Skeletal muscle tissue (tissue), 4 donors: ENCODE results near the gene QRFP. TPM values are rescaled to one million over a fixed set of nuclear protein-coding genes. Genes with fewer than 3 reads are reported as not detected.
A peak's percentile ranks its signal among the peaks of the same experiment; 100 is the strongest.

Source experiments
- H3K27ac ChIP-seq: one replicate; pipeline ENCODE4 v1.7.0; 2013; ENCODE audit warnings: mild to moderate bottlenecking, low read depth, low read length, inconsistent platforms
- H3K27me3 ChIP-seq, 3 donors: one replicate each; pipeline ENCODE4 v1.7.0; 2013; ENCODE audit warnings: low read length in 3 of 3; ENCODE audit not compliant: control insufficient read depth in 3 of 3, insufficient read depth in 3 of 3
- H3K36me3 ChIP-seq, 3 donors: one replicate each; pipeline ENCODE4 v1.7.0; 2013; ENCODE audit warnings: low read length in 3 of 3; ENCODE audit not compliant: control insufficient read depth in 3 of 3, insufficient read depth in 3 of 3
- H3K4me1 ChIP-seq, 3 donors: one replicate each; pipeline ENCODE4 v1.7.0; 2013; ENCODE audit warnings: low read length in 3 of 3, mild to moderate bottlenecking in 3 of 3; ENCODE audit not compliant: control insufficient read depth in 3 of 3, insufficient read depth in 3 of 3
- H3K4me3 ChIP-seq, 3 donors: one replicate each; pipeline ENCODE4 v1.7.0; 2013; ENCODE audit warnings: low read length in 3 of 3
- H3K9ac ChIP-seq, 3 donors: one replicate each; pipeline ENCODE4 v1.7.0; 2013; ENCODE audit warnings: low read length in 3 of 3, mild to moderate bottlenecking in 3 of 3, moderate library complexity in 2 of 3, low read depth in 1 of 3
- H3K9me3 ChIP-seq, 3 donors: one replicate each; pipeline ENCODE4 v1.7.0; 2013; ENCODE audit warnings: low read length in 3 of 3; ENCODE audit not compliant: control insufficient read depth in 3 of 3
- total RNA-seq: library from RNA; depleted of rRNA; stranded (reverse); fragments of >200 nt; gene quantifications from one replicate; pipeline ENCODE4 v1.2.3, GENCODE V29; 2014
- donor health status: Osteomylitis.

QRFP gene
- total RNA-seq, 1 donor from 2014 or later: not detected

DNA sequence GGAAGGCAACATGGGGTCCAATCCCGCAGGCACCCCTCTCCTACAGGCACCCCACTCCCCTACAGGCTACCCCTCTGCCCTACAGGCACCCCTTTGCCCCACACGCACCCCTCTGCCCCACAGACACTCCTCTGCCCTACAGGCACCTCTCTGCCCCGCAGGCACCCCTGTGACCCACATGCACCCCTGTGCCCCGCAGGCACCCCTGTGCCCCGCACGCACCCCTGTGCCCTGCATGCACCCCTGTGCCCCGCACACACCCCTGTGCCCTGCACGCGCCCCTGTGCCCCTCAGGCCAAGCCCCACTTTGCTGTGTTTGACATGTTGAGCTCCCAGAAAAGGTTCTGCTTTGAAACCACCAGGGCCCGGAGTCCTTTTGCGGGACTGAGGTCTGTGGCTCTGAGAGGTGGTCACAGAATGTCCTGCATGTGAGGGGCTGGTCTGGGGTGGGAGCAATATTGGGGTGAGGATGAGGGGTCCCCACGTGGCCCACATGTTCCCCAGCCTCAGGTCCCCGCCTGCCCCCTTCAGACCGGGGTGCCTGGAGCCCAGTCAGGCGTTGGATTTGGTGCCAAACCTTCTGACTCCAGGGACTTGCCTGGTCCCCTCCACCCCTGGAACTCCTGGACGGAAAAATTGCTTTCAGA is 616 bp upstream of the QRFP start:
- no peak overlapping the region for H3K27ac ChIP-seq
- H3K4me1 ChIP-seq: peaks cover 0 to 4% (median 0%) of the 10 kb centered on the region in 3 donors
- H3K9ac ChIP-seq: no peak overlapping the region
- peaks cover 26 to 55% (median 49%) of the 10 kb centered on the region in 3 donors for H3K27me3 ChIP-seq
- H3K4me3 ChIP-seq: no peak overlapping the region
- peaks cover 3 to 10% (median 10%) of the 10 kb centered on the region in 3 donors for H3K36me3 ChIP-seq
- no peaks in the 10 kb centered on the region for H3K9me3 ChIP-seq

DNA sequence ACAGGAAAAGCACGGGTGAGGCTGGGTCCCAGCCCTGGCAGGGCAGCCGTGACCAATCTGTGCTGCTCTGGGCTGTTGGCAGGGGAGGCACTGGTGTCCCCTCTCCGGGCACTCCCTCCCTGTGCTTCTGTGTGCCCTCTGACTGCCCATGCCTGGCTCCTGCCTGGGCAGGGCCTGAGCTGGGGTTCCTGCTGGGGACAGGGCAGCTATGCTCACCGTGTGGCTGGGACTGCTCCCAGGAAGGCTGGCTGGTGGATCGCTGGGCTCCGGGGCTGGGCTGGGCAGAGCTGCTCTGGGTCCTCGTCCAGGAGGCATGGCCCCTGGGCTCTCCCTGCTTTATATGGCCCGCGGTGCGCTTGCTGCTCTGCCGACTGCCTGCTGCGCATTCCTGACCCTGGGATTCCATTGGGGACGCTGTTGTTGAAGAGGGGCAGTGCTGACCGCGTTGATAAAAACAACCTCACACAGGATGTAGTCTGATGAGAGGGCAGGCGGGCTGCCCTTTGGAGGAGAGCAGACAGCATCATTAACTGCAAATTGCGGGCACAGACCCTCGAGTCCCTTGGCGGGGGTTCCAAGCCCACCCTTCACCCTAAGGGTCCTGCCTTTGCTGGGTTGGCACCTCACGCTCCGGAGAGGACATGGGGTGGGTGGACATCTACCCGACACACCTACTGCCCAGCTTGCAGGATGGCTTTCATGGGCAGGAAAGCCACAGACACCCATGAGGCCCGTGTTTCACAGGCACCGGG is 955 bp downstream of the QRFP start:
- H3K9me3 ChIP-seq: no peaks in the 10 kb centered on the region
- H3K4me3 ChIP-seq: no peak overlapping the region
- no peak overlapping the region for H3K27ac ChIP-seq
- H3K9ac ChIP-seq: peak overlapping the region in 1 of 3 donors; percentile 40
- H3K4me1 ChIP-seq: peaks cover 0 to 6% (median 0%) of the 10 kb centered on the region in 3 donors
- peaks cover 12 to 39% (median 34%) of the 10 kb centered on the region in 3 donors for H3K27me3 ChIP-seq
- peaks cover 6 to 18% (median 13%) of the 10 kb centered on the region in 3 donors for H3K36me3 ChIP-seq

DNA sequence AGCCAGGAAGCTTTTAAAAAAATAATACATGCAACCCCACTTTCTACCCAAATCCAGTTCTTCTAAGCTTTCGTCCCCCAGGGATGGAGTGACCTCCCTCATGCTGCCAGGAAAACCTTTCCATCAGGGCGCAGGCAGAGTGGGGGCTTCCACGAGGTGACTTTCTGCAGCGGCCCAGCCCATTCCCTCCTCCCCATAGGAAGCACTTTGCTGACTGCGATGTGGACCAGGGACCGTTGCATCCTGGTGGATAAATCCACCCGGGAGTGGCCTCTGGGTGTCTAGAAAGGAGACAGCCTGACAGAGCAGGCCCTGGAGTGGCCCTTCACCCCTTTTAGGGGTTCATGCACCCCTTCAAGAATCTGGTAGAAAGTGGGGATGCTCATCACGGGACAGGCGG is 1.6 kb downstream of the QRFP start:
- peak overlapping the region in 1 of 3 donors; percentile 40 for H3K9ac ChIP-seq
- peaks cover 0 to 6% (median 0%) of the 10 kb centered on the region in 3 donors for H3K4me1 ChIP-seq
- peaks cover 9 to 33% (median 29%) of the 10 kb centered on the region in 3 donors for H3K27me3 ChIP-seq
- no peaks in the 10 kb centered on the region for H3K9me3 ChIP-seq
- H3K36me3 ChIP-seq: peaks cover 11 to 23% (median 16%) of the 10 kb centered on the region in 3 donors
- no peak overlapping the region for H3K4me3 ChIP-seq
- no peak overlapping the region for H3K27ac ChIP-seq

DNA sequence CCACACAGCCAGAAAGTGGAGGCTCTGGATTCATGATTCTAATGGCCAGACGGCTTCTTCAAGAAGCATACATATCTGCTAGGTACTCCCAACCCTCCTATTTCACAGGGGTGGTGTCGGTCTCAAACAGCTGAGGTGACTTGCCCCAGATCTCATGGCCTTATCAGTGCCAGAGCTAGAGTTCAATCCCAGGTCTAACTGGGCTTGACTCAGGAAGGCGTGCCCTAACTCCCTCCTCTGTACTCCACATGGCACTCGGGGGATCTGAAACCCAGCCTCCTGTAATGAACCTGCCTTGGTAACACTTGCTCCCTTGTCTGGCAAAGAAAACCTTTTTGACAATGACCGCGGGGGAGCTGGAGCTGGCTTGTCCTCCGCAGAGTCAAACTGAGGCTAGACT is 2.1 kb downstream of the QRFP start:
- no peak overlapping the region for H3K27ac ChIP-seq
- peaks cover 13 to 25% (median 19%) of the 10 kb centered on the region in 3 donors for H3K36me3 ChIP-seq
- H3K9ac ChIP-seq: no peak overlapping the region
- H3K4me1 ChIP-seq: peaks cover 0 to 6% (median 0%) of the 10 kb centered on the region in 3 donors
- H3K4me3 ChIP-seq: no peak overlapping the region
- H3K9me3 ChIP-seq: no peaks in the 10 kb centered on the region
- H3K27me3 ChIP-seq: peaks cover 9 to 28% (median 24%) of the 10 kb centered on the region in 3 donors

- Histone ChIP-seq H3K36me3 (peaks cover 16 to 30% (median 21%) of the 10 kb centered on the region in 3 donors), H3K27me3 (peaks cover 9 to 26% (median 22%) of the 10 kb centered on the region in 3 donors), H3K9ac (peak overlapping the region in 1 of 3 donors; percentile 16), H3K4me1 (peaks cover 0 to 6% (median 0%) of the 10 kb centered on the region in 3 donors), H3K4me3 (no peak overlapping the region), H3K27ac (no peak overlapping the region), H3K9me3 (no peaks in the 10 kb centered on the region)
These were observed 3.1 kb downstream of the QRFP start for GRCh38 chr9:130893341-130894101.

GRCh38 chr9:130892477-130893304 is 3.9 kb downstream of the QRFP start:
- Histone ChIP-seq H3K9ac (no peak overlapping the region), H3K4me3 (no peak overlapping the region)

DNA sequence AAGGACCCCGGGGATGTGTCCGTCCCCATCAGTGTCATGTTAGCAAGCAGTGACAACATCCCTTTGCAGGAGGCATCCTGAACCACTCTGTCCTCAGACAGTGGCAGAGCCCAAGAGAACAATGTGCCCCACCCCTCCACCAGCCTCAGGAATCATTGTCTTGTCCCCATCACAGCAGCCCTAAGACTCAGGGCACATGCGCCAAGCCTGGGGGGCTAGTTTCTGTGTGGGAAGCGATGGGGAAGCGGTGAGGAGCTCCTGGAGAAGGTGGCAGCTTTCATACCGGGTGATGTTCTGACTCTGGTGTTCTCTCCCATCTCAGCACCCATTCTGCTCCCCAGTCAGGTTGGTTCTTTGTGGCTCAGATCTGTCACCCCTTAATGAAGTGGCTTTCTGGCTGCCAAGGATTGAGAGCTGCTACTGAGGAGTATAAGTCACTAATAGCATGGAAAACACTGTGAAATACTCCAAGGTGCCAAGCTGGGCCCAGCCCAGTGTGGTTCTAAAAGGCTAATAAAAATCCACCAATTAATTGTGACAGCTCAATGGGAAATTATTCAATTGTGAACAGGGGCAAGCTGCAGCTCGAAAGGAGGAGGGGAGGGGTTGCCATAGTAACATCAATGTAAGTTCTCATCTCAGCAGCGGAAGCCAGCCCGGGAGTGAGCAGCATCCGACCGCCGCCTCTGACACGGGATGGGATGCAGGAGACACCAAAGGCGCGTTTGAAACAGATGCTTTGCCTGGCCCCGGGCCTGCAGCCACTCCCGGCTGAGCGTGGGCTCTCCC is 4.7 kb downstream of the QRFP start:
- Histone ChIP-seq H3K27ac (no peak overlapping the region), H3K4me1 (peaks cover 0 to 6% (median 0%) of the 10 kb centered on the region in 3 donors), H3K36me3 (peaks cover 31 to 44% (median 34%) of the 10 kb centered on the region in 3 donors), H3K27me3 (peaks cover 3 to 12% (median 11%) of the 10 kb centered on the region in 3 donors), H3K9ac (no peak overlapping the region), H3K9me3 (no peaks in the 10 kb centered on the region), H3K4me3 (no peak overlapping the region)

More at GRCh38 chr9:130892477-130893304, 3.9 kb downstream of the QRFP start:
- Histone ChIP-seq H3K27me3 (peaks cover 3 to 17% (median 16%) of the 10 kb centered on the region in 3 donors), H3K27ac (no peak overlapping the region), H3K9me3 (no peaks in the 10 kb centered on the region), H3K4me1 (peaks cover 0 to 6% (median 0%) of the 10 kb centered on the region in 3 donors), H3K36me3 (peaks cover 25 to 37% (median 29%) of the 10 kb centered on the region in 3 donors)

DNA sequence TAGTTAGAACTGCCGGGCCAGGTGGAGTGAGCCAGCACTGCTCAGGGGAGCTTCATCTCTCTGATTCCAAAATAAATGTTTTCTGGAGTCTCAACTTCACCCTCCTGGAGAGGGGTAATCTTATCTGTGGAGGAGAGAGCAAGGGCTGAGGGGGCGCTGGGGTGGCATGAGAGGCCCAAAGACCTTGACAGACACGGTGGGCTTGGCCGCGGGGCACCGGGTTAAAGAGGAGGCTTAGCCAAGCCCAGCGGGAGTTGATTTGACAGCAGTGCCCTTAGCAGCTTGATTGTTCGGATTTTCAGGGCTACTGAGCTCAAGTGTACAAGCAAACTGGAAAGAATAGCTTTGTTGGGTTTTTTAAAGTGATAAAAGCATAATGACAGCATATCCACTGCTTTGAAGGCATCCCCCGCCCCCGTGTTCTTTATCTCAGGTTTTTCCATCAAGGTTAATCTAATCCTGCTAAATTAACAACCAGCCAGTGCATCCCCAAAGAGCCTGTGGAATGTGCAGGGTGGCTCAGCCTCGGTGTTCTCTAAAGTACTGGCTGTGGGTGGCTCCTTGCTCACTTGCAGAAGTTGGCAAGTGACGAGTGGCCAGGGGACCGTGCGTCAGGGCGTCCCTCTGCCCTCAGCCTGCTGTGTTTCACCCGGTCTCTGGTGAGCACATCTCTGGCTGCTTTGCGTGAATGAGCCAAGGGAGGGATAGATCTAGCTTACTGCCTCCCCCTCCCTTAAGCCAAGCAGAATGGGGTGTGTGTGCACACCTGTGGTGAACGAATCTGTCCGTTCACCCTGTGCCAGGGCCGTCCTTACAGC is 5.5 kb downstream of the QRFP start:
- no peak overlapping the region for H3K4me3 ChIP-seq

More for the DNA sequence above, 5.5 kb downstream of the QRFP start:
- Histone ChIP-seq H3K36me3 (peaks cover 39 to 51% (median 42%) of the 10 kb centered on the region in 3 donors), H3K4me1 (peaks cover 0 to 6% (median 0%) of the 10 kb centered on the region in 3 donors), H3K27ac (no peak overlapping the region), H3K9me3 (no peaks in the 10 kb centered on the region), H3K27me3 (peaks cover 0 to 8% (median 4%) of the 10 kb centered on the region in 3 donors), H3K9ac (no peak overlapping the region)
